Peyer's patch (tissue), 4 donors: ENCODE data around the gene RNF31.

Source experiments
- POLR2A ChIP-seq, 2 donors: fragments of 450-650 bp; IDR thresholded peaks; one replicate each; pipeline ENCODE4 v1.5.1; 2017; ENCODE audit warnings: antibody characterized with exemption in 2 of 2, mild to moderate bottlenecking in 2 of 2, moderate library complexity in 2 of 2
- TF ChIP-seq, protein P1 (sequence below), 6 experiments: fragments of 450-650 bp in 4 of 6; fragments of 200-600 bp in 2 of 6; sonication (generic) in 1 of 6; IDR thresholded peaks; one replicate each; pipeline ENCODE4 v1.5.1; 2017 to 2019; ENCODE audit warnings: antibody characterized with exemption in 6 of 6, mild to moderate bottlenecking in 3 of 6, moderate library complexity in 1 of 6

DNA sequence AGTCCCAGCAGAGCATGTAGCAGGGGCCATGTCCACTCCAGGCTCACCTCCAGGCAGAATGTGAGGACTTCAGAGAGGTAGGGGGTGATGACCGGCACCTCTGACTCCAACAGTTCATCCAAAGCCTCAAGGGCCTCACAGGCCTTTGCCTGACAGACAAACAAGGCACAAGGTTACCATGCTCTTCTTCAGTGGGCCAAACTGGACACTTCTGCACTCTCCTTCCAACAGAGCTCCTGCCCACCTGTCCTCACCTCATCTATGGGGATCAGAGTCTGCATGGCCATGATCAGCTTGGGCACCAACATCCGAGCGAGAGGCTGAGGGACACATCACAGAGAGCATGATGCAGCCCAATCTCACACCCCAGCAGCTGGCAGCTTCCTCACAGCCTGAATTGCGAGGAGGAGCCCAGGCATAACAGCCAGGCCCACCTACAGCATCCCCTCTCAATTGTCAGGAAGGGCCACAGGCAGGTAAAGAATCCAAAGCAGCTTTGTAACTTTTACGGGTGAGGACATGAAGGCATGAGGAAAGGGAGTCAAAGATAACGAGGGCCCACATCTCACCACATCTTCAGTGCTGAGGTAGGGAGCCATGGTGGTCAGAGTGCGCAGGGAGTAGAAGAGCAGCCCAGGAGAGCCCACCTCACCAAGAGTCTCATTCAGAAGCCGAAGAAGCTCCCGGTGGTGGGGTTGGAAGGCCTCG, 39.7 kb downstream of the RNF31 start:
- TF ChIP-seq, protein P1, sequence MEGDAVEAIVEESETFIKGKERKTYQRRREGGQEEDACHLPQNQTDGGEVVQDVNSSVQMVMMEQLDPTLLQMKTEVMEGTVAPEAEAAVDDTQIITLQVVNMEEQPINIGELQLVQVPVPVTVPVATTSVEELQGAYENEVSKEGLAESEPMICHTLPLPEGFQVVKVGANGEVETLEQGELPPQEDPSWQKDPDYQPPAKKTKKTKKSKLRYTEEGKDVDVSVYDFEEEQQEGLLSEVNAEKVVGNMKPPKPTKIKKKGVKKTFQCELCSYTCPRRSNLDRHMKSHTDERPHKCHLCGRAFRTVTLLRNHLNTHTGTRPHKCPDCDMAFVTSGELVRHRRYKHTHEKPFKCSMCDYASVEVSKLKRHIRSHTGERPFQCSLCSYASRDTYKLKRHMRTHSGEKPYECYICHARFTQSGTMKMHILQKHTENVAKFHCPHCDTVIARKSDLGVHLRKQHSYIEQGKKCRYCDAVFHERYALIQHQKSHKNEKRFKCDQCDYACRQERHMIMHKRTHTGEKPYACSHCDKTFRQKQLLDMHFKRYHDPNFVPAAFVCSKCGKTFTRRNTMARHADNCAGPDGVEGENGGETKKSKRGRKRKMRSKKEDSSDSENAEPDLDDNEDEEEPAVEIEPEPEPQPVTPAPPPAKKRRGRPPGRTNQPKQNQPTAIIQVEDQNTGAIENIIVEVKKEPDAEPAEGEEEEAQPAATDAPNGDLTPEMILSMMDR (IDR thresholded peaks at IDR 0.05): no peak
- TF ChIP-seq POLR2A (IDR thresholded peaks at IDR 0.05): no peak
